HepG2 (cell line): ENCODE measurements around the gene PFN4. TPM values are rescaled to one million over a fixed set of nuclear protein-coding genes. Genes with fewer than 3 reads are reported as not detected.

Experiments used
- ATF2 ChIP-seq: sonication (generic); formaldehyde crosslinking; IDR thresholded peaks from 2 replicates; pipeline ENCODE4 v1.4.0; 2020; ENCODE audit warnings: missing genetic modification reagents
- CCDC6 ChIP-seq: sonication (generic); formaldehyde crosslinking; IDR thresholded peaks from 2 replicates; pipeline ENCODE4 v1.8.1; 2022; ENCODE audit warnings: mild to moderate bottlenecking, missing genetic modification reagents, moderate library complexity
- ELF3 ChIP-seq: IDR thresholded peaks from 2 replicates; pipeline ENCODE4 v1.6.1; 2016; ENCODE audit warnings: missing genetic modification reagents, missing compliant biosample characterization
- ELF4 ChIP-seq: sonication (generic); formaldehyde crosslinking; IDR thresholded peaks from 2 replicates; pipeline ENCODE4 v1.5.0; 2020; ENCODE audit warnings: missing genetic modification reagents, mild to moderate bottlenecking, moderate library complexity, borderline replicate concordance
- FOXP4 ChIP-seq: sonication (generic); formaldehyde crosslinking; IDR thresholded peaks from 2 replicates; pipeline ENCODE4 v1.4.0; 2020; ENCODE audit warnings: missing genetic modification reagents
- HOMEZ ChIP-seq: IDR thresholded peaks from 2 replicates; pipeline ENCODE4 v1.6.1; 2016; ENCODE audit warnings: low read depth
- JARID2 ChIP-seq: sonication (generic); formaldehyde crosslinking; IDR thresholded peaks from 2 replicates; pipeline ENCODE4 v1.8.1; 2023; ENCODE audit warnings: missing genetic modification reagents, inconsistent platforms; ENCODE audit not compliant: insufficient replicate concordance
- JUN ChIP-seq: sonication (generic); formaldehyde crosslinking; IDR thresholded peaks from 2 replicates; pipeline ENCODE4 v1.4.0; 2020; ENCODE audit warnings: mild to moderate bottlenecking, missing genetic modification reagents
- MAF1 ChIP-seq: sonication (generic); formaldehyde crosslinking; IDR thresholded peaks from 2 replicates; pipeline ENCODE4 v1.5.0; 2020; ENCODE audit warnings: missing genetic modification reagents, borderline replicate concordance
- MIER2 ChIP-seq: IDR thresholded peaks from 2 replicates; pipeline ENCODE4 v1.6.1; 2016; ENCODE audit warnings: missing biosample characterization, missing genetic modification reagents
- PAF1 ChIP-seq: IDR thresholded peaks from 2 replicates; pipeline ENCODE4 v1.6.1; 2016; ENCODE audit warnings: missing genetic modification reagents, missing compliant biosample characterization
- RAD51 ChIP-seq: fragments of 450-650 bp; IDR thresholded peaks from 2 replicates; pipeline ENCODE4 v1.6.1; 2016; ENCODE audit warnings: borderline replicate concordance
- RFX5 ChIP-seq: IDR thresholded peaks from 2 replicates; pipeline ENCODE4 v1.6.1; 2011; ENCODE audit warnings: low read depth, low read length, improper control_type of control experiment
- SMAD1 ChIP-seq: sonication (generic); formaldehyde crosslinking; IDR thresholded peaks from 2 replicates; pipeline ENCODE4 v1.4.0; 2020; ENCODE audit warnings: missing genetic modification reagents, low read depth, mild to moderate bottlenecking, borderline replicate concordance
- SMARCE1 ChIP-seq: fragments of 450-650 bp; IDR thresholded peaks from 2 replicates; pipeline ENCODE4 v1.6.1; 2017; ENCODE audit warnings: borderline replicate concordance
- ZBTB33 ChIP-seq: sonication (generic); formaldehyde crosslinking; IDR thresholded peaks from 2 replicates; pipeline ENCODE4 v1.4.0; 2020; ENCODE audit warnings: missing genetic modification reagents
- ZMYM3 ChIP-seq: sonication (generic); formaldehyde crosslinking; IDR thresholded peaks from 2 replicates; pipeline ENCODE4 v1.5.1; 2020; ENCODE audit warnings: mild to moderate bottlenecking, missing genetic modification reagents
- ZNF205 ChIP-seq: IDR thresholded peaks from 2 replicates; pipeline ENCODE4 v1.6.1; 2018; ENCODE audit warnings: missing biosample characterization, missing genetic modification reagents
- ZNF253 ChIP-seq: sonication (generic); formaldehyde crosslinking; IDR thresholded peaks from 2 replicates; pipeline ENCODE4 v1.8.0; 2022; ENCODE audit warnings: mild to moderate bottlenecking, missing genetic modification reagents, borderline replicate concordance
- ZNF263 ChIP-seq: sonication (generic); formaldehyde crosslinking; IDR thresholded peaks from 2 replicates; pipeline ENCODE4 v1.4.0; 2020; ENCODE audit warnings: missing genetic modification reagents
- ZNF557 ChIP-seq: sonication (generic); formaldehyde crosslinking; IDR thresholded peaks from 2 replicates; pipeline ENCODE4 v1.4.0; 2020; ENCODE audit warnings: missing genetic modification reagents
- ZNF792 ChIP-seq: IDR thresholded peaks from 2 replicates; pipeline ENCODE4 v1.6.1; 2016
- ZNF841 ChIP-seq: sonication (generic); formaldehyde crosslinking; IDR thresholded peaks from 2 replicates; pipeline ENCODE4 v1.8.1; 2023; ENCODE audit warnings: missing genetic modification reagents, borderline replicate concordance
- polyA plus RNA-seq, 8 experiments: library from polyadenylated mRNA; depleted of rRNA in 3 of 8; stranded (reverse) in 7 of 8; unstranded in 1 of 8; fragments of >200 nt; fragmentation: Illumina TruSeq in 4 of 8; extraction: Trizol in 4 of 8; gene quantifications; 2 replicates each; pipeline versions ENCODE4 v1.2.1 to v1.2.3, GENCODE V29; 2011 to 2016; ENCODE audit warnings: low read depth in 4 of 8, missing spikeins in 1 of 8, mixed read lengths in 1 of 8; ENCODE audit not compliant: insufficient read depth in 1 of 8
- total RNA-seq, 5 experiments: library from RNA; depleted of rRNA; stranded (reverse); fragments of >200 nt; fragmentation: Illumina TruSeq; extraction: Trizol; gene quantifications; 2 replicates each; pipeline ENCODE4 v1.2.3, GENCODE V29; 2016; ENCODE audit warnings: low read depth in 1 of 5
- TF ChIP-seq, protein P1 (sequence below): IDR thresholded peaks from 2 replicates; pipeline ENCODE4 v1.6.1; 2016; ENCODE audit warnings: control low read depth

PFN4 gene
- total and polyA plus RNA-seq, 2 of the 13 experiments (the other 11 are each of a cell fraction or from before 2014, with no cell fraction given) = 0.12 to 0.20 TPM

- TF ChIP-seq ATF2 (CRISPR knock-in tag) (0 out of 2 replicates have a peak, but pooled peaks have one; percentile 49), ZBTB33 (CRISPR knock-in tag) (peak; percentile 46; the same call in 1 of the 2 replicates), SMAD1 (CRISPR knock-in tag) (no peak), RFX5 (peak; percentile 14; the same call in 1 of the 2 replicates), ELF4 (CRISPR knock-in tag) (no peak), CCDC6 (CRISPR knock-in tag) (peak; percentile 77; the same call in 1 of the 2 replicates), ZNF792 (CRISPR knock-in tag) (peak; percentile 70; the same call in 1 of the 2 replicates), ZMYM3 (CRISPR knock-in tag) (no peak), RAD51 (no peak), ZNF205 (0 out of 2 replicates have a peak, but pooled peaks have one; percentile 19), SMARCE1 (no peak), MAF1 (no peak), PAF1 (CRISPR knock-in tag) (no peak), HOMEZ (CRISPR knock-in tag) (no peak), ZNF557 (no peak), ZNF263 (CRISPR knock-in tag) (0 out of 2 replicates have a peak, but pooled peaks have one; percentile 21), JARID2 (CRISPR knock-in tag) (no peak), FOXP4 (CRISPR knock-in tag) (no peak), MIER2 (no peak), ELF3 (CRISPR knock-in tag) (0 out of 2 replicates have a peak, but pooled peaks have one; percentile 16), JUN (CRISPR knock-in tag) (no peak), ZNF253 (CRISPR knock-in tag) (no peak), ZNF841 (CRISPR knock-in tag) (no peak)
- TF ChIP-seq, protein P1, sequence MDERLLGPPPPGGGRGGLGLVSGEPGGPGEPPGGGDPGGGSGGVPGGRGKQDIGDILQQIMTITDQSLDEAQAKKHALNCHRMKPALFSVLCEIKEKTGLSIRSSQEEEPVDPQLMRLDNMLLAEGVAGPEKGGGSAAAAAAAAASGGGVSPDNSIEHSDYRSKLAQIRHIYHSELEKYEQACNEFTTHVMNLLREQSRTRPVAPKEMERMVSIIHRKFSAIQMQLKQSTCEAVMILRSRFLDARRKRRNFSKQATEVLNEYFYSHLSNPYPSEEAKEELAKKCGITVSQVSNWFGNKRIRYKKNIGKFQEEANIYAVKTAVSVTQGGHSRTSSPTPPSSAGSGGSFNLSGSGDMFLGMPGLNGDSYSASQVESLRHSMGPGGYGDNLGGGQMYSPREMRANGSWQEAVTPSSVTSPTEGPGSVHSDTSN (CRISPR knock-in tag) = no peak
These were observed 41.4 kb upstream of the PFN4 start (continued) for GRCh38 chr2:24164416-24164973.
